GM19468 (cell line): ENCODE data around the gene STOX2.

ENCODE experiments used
- ATAC-seq: cut with Tn5 transposase; IDR thresholded peaks from one replicate; pipeline ENCODE4 v1.9.1; 2021; ENCODE audit warnings: mild to moderate bottlenecking, moderate library complexity, moderate number of reproducible peaks; ENCODE audit not compliant: unreplicated experiment; ENCODE audit errors: extremely low read depth

The STOX2 gene

DNA sequence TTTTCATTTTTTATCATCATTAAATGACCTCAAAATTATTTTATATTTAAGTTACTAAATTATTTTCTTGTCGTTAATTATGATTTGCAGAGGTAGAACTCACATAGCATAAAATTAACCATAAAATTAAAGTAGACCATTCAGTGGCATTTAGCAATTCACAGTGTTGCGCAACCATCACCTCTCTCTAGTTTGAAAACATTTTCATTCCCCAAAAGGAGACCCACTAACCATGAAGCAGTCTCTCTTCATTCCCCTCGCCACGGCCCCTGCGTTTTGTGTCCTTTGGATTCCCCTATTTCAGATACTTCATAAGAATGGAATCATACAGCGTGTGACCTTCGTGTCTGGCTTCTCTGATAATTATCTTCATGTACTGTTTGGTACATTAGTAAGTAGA is 157.7 kb downstream of the STOX2 start:
- ATAC-seq = no peak

DNA sequence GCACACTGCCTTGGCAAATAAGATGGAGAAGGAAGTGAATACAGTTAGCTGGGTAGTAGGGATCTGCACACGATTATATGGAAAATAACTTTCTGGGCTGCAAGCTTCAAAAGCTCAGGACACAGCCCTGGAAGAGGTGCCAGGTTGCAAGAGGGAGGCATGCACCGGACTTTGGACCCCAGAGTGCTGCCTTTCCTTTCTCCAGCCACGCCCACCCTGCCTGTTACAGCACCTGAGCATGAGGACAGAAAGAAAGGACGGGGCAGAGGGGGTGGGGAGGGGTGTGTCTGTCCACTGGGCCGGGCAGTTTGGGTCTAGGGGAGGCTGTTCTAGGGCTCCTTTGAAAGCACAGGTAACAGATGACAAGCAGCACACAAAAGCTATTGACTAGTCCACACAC is 159.8 kb downstream of the STOX2 start:
- ATAC-seq = no peak

DNA sequence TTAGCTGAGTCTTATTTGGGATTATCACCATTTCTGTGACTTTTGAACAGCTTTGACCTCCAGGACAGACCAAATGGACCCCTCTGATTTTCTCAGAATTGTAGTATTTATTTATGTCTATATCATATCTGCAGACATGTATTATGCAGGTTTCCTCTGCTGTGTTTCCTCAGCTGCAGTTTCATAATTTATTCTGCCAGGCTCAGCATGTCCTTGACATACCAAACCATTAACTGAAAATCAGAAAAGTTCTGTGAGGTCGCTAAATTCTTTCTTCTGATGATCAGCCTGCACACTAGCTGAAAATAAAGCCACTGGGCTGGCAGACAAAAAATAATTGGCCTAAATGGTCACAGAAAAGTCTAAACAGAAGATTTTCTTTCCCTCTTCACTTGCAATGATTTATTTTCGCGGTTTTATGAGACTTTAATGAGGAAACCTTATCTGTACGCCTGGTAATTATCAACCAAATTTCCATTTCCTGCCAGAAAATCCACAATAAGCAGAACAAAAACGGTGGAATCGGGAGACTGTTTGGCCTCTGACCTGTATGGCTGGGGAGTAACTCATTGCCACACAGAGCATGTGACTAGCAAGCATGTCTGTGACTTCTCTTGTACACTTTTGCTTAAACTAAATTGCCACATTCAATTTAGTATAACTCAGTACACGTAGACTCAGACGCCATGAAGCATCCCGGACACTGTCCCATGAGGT is 161.6 kb downstream of the STOX2 start:
- ATAC-seq = no peak

DNA sequence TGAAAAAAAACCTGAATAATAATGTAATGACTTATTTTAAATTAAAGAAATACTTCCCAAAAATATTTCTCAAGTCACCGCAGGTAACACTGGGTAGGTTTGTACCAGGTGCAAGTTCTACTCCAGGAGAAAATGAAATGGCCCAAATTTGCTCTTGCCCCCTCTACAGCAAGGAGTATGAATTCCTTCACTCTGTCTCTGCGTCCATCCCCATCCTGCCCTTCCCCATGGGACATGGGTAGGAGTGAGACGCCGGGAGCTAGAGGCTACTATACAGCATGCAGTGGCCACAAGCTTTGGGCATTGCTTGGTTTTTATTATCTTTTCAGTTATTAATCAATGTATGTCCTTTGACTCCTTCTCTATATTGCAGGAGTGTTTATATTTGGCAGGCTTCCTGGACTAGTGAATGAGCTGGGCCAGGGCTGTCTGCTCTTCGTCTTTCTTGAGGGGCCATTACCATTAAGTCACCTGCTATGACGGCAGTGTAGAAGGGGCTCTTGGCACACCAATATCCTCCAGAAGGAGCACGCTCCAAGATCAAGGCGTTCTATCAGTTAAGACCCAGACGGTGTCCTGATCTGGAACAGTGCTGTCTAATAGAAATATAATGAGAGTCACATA is 162.9 kb downstream of the STOX2 start:
- no peak for ATAC-seq
